Fibroblast of lung (primary cell): Measurements from ENCODE around the gene FUCA1.

Experiments used
- EZH2 ChIP-seq: IDR thresholded peaks from 2 replicates; pipeline ENCODE4 v1.5.1; 2012; ENCODE audit warnings: low read length, control low read depth, mild to moderate bottlenecking; ENCODE audit errors: missing control alignments
- TF ChIP-seq, protein P1 (sequence below), 2 donors: IDR thresholded peaks in 1 of 2; conservative IDR thresholded peaks in 1 of 2; 1 replicate in 1 of 2; 2 replicates in 1 of 2; pipeline ENCODE4 v1.5.1; 2011 to 2012; ENCODE audit warnings: low read length in 2 of 2, control low read depth in 1 of 2, inconsistent platforms in 1 of 2, low read depth in 1 of 2, mild to moderate bottlenecking in 1 of 2

DNA sequence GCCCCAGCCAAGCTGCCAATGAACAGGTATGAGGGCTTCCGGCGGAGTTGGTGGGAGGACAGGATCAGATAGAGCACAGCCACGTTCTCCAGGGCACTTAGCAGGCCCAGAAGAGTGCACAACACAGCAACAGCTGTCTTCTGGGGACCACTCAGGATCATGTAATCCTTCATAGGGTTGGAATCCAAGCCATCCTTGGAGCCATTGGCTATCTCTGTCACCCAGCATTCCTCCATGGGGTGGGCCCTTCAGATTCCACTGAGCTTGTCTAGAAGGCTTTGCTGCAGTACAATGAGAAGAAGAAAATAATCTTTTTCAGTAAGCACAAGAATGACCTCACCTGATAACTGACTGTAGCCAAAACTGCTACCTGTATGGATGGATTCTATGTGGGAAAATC, 7.3 kb upstream of the FUCA1 start:
- TF ChIP-seq, protein P1, sequence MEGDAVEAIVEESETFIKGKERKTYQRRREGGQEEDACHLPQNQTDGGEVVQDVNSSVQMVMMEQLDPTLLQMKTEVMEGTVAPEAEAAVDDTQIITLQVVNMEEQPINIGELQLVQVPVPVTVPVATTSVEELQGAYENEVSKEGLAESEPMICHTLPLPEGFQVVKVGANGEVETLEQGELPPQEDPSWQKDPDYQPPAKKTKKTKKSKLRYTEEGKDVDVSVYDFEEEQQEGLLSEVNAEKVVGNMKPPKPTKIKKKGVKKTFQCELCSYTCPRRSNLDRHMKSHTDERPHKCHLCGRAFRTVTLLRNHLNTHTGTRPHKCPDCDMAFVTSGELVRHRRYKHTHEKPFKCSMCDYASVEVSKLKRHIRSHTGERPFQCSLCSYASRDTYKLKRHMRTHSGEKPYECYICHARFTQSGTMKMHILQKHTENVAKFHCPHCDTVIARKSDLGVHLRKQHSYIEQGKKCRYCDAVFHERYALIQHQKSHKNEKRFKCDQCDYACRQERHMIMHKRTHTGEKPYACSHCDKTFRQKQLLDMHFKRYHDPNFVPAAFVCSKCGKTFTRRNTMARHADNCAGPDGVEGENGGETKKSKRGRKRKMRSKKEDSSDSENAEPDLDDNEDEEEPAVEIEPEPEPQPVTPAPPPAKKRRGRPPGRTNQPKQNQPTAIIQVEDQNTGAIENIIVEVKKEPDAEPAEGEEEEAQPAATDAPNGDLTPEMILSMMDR (conservative IDR thresholded peaks at IDR 0.05 in 1 of 2, IDR thresholded peaks at IDR 0.05 in 1 of 2; ENCODE audit: low read depth in 1 of 2, low read length in 2 of 2) = no peak
- no peak for TF ChIP-seq EZH2
